Measurements from ENCODE around the gene BTRC.
"Not testable (repeated sequence)": the region's sequence is repeated elsewhere in the genome, so short reads cannot be mapped to it uniquely, and the experiment has no call there.

BTRC gene

GRCh38 chr10:101353692-101354327, at the start of gene BTRC:
Gene BTRC, plus strand, starts transcription at chr10:101354165. Its CDS starts 16 bp downstream, at chr10:101354181.
- DNase-seq = peak; percentile 99

GRCh38 chr10:101304316-101304715, 49.6 kb upstream of the BTRC start:
- no peak for DNase-seq

- no peak for DNase-seq
Observed at GRCh38 chr10:101305320-101306241, 48.4 kb upstream of the BTRC start.

GRCh38 chr10:101308051-101308450, 45.9 kb upstream of the BTRC start:
- no peak for DNase-seq

- no peak for DNase-seq
Observed at GRCh38 chr10:101310529-101311184, 43.3 kb upstream of the BTRC start.

GRCh38 chr10:101311185-101312066, 42.5 kb upstream of the BTRC start:
- no peak for DNase-seq

GRCh38 chr10:101319241-101319915, 34.6 kb upstream of the BTRC start:
- no peak for DNase-seq

- DNase-seq = no peak
Observed at GRCh38 chr10:101321073-101321472, 32.9 kb upstream of the BTRC start.

- no peak for DNase-seq
Observed at GRCh38 chr10:101322266-101323108, 31.5 kb upstream of the BTRC start.

GRCh38 chr10:101323495-101323894, 30.5 kb upstream of the BTRC start:
- no peak for DNase-seq

- DNase-seq = not testable (repeated sequence)
Observed at GRCh38 chr10:101327454-101327853, 26.5 kb upstream of the BTRC start.

GRCh38 chr10:101329341-101330032, 24.5 kb upstream of the BTRC start:
- DNase-seq = no peak

- no peak for DNase-seq
Observed at GRCh38 chr10:101330231-101330630, 23.7 kb upstream of the BTRC start.

- no peak for DNase-seq
Observed at GRCh38 chr10:101330631-101331225, 23.2 kb upstream of the BTRC start.

- no peak for DNase-seq
Observed at GRCh38 chr10:101331956-101332355, 22.0 kb upstream of the BTRC start.

GRCh38 chr10:101334259-101334658, 19.7 kb upstream of the BTRC start:
- not testable (repeated sequence) for DNase-seq

- no peak for DNase-seq
Observed at GRCh38 chr10:101336382-101336781, 17.6 kb upstream of the BTRC start.

- no peak for DNase-seq
Observed at GRCh38 chr10:101337836-101338235, 16.1 kb upstream of the BTRC start.

GRCh38 chr10:101341438-101341837, 12.5 kb upstream of the BTRC start:
- DNase-seq = peak; percentile 14

- DNase-seq = no peak
Observed at GRCh38 chr10:101346177-101346576, 7.8 kb upstream of the BTRC start.
